GM18520 (cell line): Measurements from ENCODE around the gene DGCR2.
"Not testable (repeated sequence)": the region's sequence is repeated elsewhere in the genome, so short reads cannot be mapped to it uniquely, and the experiment has no call there.

ENCODE experiments used
- ATAC-seq: cut with Tn5 transposase; IDR thresholded peaks from one replicate; pipeline ENCODE4 v1.9.1; 2021; ENCODE audit not compliant: unreplicated experiment

Gene DGCR2

DNA sequence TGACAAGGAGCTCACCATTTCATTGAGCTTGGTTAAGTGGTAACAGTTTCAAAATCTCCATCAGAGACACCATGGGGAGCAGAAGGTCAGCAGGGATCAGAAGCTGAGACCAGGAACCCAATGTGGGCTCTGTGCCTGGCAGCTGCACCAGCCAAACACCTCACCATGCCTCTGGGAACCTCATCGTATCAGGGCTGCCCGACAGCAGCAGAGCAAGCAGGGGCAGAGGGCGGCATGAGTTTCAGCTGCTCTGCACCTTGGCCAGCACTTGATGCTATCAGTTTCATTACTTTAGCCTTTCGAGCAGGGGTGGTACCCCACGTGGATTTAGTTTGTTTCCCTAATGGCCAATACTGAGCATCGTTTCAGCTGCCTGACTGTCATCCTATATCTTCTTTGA is 77.8 kb downstream of the DGCR2 start:
- no peak for ATAC-seq

DNA sequence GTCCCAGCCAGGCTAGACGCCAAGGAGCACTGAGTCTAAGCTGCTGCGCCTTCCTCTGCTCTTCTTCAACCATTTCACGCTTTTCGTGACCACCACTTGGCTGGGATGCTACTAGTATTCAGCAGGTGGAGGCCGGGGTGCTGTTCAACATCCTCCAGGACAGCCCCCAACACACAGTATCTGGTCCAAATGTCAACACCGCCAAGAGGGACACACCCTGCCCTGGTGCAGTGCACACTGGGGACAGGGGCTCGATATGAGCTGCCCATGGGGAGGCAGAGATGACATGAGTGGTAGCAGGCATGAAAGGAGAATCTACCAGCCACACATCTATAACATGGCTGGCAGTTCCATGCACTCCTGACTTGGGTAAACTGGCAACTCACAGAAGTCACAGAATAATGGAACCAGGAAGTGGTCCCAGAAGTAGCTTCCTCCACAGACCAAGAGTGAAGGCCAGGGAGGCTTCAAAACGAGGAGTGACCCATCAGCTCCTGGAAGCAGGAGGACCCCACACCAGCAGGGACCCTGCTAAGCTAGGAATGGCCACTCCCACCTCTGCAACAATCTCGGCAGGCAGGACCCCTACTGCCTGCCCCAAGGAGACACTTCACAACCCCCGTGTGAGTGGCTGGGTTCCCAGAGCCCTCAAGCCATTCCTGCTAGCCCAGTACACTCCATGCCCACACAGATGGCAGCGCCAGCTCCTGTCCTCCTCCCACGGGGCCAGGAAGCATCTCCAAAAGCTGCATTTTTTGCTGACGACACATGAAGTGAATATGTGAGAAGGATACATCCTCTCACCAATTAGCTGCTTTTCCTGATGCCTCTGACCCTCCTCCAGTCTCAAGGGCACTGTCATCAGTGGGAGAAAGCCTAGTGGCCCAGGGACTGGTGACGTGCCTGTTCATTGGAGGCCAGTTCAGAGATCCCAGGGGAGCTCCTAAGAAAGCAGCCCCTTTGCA is 78.8 kb downstream of the DGCR2 start:
- ATAC-seq: no peak

DNA sequence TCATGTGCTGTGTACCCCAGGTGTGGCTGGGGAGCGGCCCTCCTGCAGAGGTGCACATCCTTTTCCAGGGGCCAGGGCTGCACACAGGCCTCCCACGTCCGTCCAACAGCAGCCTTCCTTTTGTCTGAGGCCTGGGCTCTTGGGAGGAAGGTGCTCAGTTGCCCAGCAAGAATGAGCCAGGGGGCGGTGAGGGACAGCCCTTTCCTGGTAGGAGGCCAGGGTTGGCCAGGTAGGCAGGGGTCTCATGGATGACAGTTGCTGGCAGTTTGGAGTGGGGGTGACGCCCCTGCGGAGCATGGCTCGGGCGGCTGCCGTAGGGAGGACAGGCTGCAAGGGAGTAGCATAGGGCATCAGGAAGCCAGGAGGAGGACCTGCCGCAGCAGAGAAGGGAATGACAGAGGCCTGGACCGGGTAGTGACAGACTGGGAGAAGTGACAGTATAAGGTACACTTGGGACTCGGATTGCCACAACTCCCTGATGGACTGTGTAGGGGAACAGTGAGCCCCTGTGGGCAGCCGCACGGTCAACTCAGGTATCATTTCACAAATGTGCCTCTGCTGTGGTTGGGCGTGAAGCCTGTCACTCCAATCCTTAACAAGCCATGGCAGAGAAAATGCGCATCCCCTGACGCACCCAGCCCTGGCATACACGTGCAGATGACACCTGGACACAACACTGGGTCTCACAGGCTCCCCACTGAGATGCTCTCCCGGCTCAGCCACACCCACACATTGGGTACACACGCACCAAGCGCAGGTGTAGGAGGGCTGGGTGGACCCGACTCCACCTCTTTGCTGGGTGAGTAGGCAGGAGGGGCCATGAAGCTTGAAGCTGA is 79.7 kb downstream of the DGCR2 start:
- no peak for ATAC-seq

DNA sequence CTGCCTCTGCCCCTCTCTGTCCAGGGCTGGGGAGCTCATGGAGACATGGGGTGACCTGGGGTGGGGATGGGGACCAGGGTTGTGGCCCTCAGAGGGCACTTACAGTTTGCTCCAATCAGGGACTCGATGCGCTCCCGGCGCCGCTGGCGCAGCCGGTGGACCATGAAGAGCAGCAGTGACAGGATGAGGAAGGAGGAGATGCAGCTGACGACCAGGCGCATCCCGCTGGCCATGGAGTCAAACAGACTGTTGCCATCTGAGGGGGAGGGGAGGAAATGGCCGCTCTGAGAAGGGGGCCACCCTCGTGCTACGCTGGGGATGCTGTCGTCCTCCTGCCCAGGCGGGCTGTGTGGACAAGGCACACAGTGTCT is 80.5 kb downstream of the DGCR2 start:
- no peak for ATAC-seq

DNA sequence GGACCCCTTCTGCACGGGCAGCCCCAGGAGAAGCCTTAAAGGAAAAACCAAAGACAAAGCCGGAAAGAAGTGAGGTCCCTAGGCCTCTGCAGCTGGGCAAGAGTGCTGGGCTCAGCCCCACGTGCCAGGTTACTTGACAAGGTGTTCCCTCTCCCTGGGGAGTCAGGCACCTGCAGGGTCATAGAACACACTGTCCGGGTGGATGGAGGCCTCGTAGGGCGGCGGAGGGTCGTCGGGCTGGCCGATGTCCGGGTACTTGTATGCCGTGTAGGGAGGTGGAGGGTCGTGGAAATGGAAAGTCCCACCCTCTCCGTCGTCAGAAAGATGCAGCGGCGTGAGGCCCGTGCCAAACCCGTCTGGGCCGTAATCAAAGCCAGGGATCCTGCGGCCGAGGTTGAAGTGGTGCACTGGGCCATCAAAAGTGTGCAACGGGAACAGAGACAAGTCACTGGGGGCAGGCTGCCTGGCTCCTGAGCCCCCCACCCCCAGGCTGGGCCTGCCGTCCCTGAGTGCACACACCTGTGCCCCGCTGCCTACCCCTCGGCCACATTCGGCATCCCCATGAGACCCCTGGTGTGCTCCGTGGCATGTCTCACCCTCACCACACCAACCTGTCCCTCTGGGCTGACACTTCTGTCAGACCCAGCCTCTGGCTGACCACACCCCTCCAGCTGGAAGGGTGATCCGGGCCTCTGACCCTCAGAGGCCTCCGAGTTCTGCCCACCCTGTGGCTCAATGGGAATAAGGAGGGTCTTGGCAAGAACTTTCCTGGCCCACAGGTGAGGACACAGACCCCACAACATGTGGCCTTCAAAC is 81.1 kb downstream of the DGCR2 start:
- ATAC-seq: no peak

DNA sequence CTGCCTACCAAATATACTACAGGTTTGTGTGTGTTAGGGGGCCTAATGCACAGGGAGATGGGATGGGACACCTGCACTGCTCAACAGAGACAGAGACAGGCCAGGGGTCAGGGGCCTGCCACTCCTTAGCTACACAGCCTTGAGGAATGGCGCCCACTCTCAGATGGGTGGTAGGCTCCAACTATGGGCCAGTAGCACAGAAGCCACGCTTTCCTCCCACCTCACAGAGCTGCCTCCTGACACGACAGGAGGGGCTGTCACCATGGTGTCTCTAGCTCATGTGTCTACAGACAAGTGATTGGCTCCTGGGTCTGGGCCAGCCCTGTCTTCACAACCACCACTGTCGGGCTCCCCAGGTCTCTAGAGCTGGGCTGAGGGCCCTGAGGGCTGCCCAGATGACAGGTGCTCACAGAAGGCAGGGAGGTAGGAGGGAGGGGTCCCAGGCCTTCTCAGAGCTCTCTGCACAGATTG is 81.8 kb downstream of the DGCR2 start:
- ATAC-seq: no peak

DNA sequence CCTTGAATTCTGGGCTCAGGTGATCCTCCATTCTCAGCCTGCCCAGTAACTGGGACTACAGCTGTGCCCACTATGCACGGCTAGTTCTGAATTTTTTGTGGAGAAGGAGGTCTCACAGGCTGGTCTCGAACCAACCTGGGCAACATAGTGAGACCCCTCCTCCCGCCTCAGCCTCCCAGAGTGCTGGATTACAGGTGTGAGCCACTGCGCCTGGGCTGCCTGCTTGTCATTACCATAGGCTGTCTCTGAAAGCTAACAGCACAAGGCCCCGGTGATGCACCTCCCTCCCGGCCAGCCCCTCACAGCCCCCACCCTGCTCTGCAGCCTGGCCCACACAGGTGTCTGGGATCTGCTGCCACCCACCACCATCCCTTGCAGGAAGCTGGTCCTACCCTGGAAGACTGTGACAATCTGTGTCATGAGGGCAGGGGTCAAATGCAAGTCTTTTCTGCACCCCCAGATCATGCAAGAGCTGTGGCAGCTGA is 82.4 kb downstream of the DGCR2 start:
- no peak for ATAC-seq

DNA sequence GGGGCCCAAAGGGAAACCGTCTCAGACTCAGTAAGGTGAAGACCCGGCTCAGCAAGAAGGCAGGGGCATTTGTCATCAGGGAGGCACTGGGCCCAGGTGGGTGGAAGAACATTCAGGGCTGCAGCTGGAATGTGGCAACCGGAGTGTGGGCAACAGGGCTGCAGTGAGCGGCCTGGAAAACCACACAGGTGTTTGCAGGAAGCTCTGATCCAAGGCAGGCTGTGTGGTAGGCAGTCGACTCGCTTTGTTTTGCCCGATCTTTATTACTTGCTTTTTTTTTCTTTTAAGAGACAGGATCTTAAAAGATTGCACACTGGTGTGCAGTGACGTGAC is 82.8 kb downstream of the DGCR2 start:
- ATAC-seq: no peak

DNA sequence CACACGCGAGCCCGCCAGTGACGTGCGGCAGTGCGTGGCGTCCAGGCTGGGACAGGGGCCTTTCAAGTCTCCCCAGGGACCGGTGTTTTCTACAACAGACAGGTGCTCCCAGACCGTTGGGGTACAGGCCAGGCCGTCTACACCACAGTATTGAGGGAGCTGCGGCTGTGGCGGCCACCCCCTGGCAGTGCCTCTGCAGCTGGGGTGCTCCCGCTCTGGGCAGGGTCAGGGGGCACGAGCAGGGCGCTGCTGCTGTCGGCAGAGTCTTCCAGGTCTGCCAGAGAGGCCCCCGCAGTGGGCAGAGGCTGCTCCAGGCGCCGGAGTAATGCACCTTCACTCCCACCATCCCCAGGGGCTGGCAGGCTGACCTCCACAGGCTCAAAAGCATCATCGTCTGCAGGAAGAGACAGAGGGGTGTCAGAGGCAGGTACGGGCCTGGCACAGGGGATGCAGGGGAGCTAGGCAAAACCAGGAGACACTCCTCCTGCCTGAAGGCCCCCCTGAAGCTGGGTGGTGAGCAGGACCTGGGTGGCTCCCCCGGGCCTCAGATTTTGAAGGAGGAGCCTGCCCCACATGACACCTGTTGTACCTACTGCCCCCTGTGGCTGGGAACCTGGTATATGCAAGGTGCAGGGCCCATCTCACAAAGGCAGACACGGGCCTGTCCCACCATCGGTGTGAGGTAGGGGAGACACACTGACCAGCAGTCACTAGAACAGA is 83.3 kb downstream of the DGCR2 start:
- no peak for ATAC-seq

DNA sequence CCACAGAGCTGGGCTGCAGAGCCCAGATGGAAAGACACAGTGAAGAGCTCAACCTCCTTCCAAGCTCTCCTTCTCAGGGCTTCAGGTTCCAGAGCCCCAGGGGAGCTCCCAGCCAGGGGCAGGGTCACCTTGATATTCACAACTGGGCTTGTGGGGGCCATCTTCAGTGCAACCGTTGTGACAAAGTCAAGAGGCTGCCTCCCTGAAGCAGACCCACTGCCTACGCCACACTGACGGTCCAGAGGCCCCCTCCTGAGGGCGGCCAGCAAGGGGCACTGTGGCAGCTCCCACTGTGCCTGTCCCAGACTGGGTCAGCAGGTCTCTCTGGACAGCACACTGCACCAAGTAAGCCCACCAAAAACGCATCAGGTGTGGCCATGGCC is 84.1 kb downstream of the DGCR2 start:
- ATAC-seq: no peak

DNA sequence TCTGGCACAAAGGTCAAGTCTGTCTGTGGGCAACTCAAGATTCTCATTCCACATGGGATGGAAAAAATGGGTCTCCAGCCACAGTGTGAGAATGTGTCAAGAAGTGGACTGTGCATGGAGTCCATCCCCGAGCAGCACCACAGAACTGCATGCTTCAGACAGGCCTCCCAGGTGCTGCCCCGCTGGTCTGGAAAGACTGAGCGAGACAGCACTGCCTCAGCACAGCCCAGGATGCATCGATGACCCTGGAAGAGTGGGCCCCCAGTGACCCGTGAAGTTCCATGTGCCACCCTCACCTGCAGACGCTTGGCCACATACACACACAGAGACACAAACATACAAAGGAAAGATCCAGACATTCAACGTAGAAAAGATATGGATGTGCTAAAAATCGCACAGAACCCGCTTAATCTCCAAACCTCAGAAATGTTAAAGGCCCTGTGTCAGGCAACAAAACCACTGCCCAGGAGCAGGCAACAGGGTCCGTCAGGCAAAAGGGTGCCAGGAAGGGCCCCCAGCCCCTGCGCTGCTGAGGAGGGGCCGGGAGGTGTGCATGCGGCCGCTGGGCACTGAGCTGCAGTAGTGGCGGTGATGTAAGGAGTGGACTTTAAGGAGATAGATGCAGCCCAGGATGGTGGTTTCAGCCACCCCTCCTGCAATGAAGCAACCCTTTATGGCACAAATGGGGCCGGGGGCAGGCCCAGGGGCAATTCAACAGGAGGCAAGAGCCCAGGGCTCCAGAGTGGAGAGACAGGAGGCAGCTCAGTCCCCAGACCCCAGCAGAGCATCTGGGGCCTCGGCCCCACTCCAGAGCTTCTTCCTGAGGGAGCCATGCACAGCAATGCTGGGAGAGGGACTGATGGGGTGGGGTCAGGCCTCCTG is 84.7 kb downstream of the DGCR2 start:
- ATAC-seq: no peak

DNA sequence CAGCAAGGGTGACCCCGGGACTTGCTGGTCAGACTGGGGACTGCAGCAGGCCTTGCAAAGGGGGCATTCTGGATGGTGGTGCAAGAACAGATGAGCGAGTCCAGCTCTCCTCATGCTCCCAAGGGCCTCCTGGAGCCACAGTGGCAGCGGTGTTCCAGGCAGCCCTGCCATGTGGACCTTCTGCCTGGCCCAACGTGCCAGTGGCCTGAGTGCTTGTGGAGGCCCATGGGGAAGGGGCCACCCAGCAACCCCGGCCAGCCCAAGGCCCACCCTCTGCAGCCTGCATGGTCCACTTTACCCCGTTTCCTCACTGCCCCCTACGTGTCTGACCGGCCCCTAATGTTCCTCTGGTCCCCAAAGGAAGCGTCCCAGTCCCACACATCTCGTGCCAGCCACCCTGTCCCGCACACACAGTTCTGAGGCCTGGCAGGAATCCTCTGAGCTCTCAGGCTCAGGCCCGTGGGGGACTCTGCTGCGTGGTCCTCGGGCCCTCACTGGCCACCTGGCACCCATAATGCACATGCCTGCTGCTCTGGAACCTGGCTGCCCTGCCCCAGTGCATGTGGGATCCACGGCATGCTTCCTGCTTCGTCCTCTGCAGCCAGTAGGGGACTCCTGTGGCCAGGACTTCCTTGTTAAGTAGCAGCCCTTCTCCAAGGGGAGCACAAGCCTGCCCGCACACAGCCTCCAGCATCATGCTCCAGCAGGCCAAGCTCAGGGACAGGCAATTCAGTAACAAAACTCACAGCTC is 85.5 kb downstream of the DGCR2 start:
- no peak for ATAC-seq

DNA sequence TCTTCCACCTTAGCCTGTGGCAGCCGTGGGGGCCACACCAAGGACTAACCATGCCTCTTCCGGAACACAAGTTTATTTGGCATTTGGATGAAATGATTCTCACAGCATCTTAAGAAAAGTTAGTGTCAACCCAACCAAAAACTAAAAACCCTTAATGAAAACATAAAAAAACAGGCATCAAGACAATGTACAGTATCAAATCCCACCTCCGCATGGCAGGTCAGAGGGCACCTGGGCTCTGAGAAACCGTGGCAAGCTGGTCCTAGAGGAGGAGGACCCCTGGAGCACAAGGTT is 86.0 kb downstream of the DGCR2 start:
- ATAC-seq: no peak

DNA sequence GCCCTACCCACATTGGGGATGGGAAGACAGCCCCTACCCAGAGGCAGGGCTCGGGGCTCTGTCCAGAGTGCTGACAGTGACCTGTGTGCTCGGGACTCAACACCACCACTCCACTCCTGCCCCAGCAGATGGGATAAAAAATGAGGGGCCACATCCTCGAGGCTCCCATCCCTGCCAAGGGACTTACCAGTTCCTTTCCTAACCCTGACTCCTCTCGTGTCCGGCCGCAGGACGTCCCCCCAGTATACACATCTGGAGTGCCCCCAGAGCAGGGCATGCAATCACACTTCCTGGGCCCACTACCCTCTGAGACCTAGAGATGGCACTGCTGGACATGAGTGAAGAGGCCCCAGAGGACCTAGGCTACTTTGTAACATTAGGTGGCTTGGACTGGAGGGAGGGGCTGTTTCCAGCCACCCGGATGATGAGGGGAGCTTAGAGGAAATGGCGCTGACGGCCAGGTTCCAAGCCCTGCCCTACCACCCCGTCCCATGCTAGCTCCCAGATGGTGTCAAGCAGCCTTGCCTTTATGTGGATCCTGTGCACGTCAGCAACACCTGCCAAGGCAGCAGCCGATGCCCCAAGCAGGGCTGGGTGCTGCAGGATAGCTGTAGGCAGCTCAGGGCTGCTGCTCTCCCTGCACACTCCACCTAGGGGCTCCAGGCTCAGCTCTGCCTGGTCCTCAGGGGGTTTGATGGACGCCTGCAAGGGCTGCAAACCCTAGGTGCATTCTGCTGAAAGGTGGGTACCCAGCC is 86.6 kb downstream of the DGCR2 start:
- ATAC-seq: no peak

DNA sequence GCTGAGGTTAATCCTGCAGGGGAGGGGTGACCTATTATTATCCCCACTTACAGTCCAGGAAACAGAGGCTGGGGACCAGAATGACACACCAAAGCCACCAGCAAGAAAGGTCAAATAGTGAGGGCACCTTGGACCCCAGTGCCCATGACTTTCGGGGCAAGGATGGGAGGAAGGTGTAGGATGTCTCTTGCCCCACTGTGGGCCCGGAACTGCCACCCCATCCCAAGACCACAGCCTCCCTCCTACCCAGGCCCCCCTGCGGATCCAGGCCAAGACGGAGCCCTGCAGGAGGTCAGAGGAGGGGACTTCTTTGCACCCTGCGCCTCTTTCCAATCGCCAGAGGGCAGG is 87.1 kb downstream of the DGCR2 start:
- ATAC-seq: not testable (repeated sequence)

DNA sequence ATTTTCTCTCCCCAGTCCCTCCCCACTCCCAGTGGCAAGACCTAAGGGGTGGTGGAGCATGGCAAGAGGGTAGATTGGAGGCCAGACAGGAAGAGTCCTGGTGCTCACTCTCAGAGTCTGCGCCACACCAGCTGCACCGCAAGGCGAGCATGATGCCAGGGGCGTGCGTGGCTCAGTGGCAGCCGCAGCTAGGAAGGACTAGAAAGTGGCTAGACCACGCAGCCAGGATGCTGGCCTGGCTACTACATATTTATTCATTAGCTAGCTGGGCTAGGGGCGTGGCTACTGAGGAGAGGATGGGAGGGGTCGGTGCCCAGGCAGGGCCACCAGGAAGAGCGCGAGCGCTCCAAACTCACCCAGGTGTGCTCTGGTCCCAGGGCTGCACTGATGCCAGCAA is 87.5 kb downstream of the DGCR2 start:
- not testable (repeated sequence) for ATAC-seq

DNA sequence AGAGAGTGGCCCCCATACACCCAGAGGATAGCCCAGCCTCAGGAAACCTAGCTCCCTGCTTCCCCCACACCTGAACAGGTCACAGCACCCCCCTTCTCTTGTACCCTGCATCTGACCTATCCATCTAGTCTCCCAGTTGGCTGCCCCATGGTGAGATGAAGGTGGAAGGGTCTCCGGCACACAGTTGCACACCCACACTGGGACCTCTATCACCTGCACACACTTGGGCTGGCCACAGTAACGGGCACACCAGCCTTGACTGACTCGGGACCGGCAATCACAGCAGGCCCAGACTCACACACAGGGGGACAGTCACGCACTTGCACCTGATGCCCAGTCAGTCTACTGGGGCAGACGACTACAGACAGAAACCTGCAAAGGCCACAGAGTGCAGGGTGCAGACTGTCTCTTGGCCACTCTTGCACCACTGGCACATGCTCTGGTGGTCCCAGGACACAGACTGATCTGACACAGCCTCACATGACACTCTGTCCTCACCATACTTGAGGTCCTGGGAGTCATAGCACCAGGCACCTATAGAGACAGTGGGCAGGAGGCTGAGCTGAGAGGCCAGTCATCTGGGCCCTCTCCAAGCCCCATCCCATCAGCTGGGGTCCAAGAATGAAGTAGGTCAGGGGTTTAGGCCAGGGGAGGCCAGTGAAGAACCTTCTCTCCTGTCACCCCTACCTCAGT is 88.0 kb downstream of the DGCR2 start:
- not testable (repeated sequence) for ATAC-seq

DNA sequence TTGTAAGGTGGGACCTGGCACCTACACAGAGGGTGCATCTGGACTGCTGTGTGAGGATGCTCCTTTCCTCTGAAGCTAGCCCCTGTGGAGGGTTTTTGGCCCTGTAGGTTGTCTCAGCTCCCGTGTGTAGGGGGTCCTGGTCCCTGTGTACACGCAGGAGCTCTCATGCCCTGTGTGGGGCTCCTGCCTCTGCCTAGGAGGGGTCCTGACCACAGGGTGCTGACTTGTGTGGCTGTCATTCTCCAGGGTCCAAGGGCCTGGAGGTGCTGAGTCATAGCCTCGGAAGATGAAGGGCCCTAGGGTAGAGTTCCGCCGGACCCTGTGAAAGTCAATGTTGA is 88.7 kb downstream of the DGCR2 start:
- ATAC-seq: not testable (repeated sequence)
